Stimulated activated CD4-positive, alpha-beta T cell treated with anti-CD3 and anti-CD28 coated beads, Interleukin-2, amount 100 ng/mL, for 4 hours (primary cell): ENCODE data around the gene CCHCR1.
A peak's percentile ranks its signal among the peaks of the same experiment; 100 is the strongest.
"Not testable (repeated sequence)": the region's sequence is repeated elsewhere in the genome, so short reads cannot be mapped to it uniquely, and the experiment has no call there.

Experiments
- DNase-seq: peaks from one replicate; pipeline ENCODE4 v3.0.0-alpha.2; 2020; ENCODE audit warnings: low read depth

The CCHCR1 gene

GRCh38 chr6:31183859-31184258 is 26.3 kb upstream of the CCHCR1 start:
- not testable (repeated sequence) for DNase-seq

DNA sequence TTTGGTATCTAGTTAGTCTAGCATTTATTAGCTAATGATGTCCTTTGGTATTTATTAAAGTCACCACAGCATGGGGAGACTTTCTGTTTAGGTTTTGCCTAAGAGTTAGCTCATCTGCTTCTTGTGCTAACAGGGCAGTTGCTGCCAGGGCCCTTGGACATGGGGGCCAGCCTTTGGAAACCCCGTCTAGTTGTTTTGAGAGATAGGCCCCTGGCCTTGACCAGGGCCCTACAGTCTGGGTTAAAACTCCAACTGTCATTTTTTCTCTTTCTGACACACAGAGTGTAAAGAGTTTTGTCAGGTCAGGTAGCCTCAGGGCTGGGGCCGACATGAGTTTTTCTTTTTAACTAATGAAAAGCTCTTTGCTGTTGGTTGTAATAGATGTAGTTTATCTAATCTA is 25.7 kb upstream of the CCHCR1 start:
- not testable (repeated sequence) for DNase-seq

DNA sequence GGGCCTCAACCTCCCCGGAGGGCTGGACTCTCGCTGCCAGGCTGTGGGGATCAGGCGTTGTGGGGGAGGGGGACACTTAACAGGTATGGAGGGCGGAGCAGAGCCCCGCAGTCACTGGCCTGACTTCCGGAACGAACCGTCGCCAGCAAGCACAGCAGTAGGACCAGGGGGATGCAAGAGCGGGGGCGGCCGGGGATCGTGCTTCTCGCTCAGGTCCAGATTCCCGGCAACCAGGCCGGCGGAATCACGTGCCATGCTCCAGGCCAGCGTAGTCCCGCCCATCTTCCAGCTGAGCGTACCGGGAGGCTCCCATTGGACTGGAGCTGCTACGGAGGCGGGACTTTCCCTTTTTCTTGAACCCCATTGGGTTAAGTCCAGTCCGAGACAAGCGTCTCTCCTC is 22.9 kb upstream of the CCHCR1 start:
- DNase-seq = peak; percentile 44

- DNase-seq = no peak
These were observed 22.3 kb upstream of the CCHCR1 start for GRCh38 chr6:31179896-31180295.

DNA sequence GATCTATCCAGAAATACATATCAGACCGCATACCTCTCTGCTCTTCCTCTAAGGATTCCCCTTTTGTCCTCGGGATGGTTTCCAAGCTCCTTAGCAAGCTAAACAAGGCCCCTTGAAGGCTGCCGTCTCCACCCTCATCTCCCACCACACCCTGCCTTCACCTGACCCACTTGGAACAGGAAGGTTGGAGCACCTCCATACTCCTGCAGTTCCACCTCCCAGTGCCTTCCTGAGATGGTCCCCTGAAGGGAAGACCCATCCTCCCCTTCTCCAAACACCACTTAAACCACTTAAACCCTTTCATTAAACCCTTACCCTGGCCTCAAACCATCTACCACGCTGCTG is 21.4 kb upstream of the CCHCR1 start:
- no peak for DNase-seq

GRCh38 chr6:31178143-31179041 is 20.8 kb upstream of the CCHCR1 start:
- DNase-seq = no peak

DNA sequence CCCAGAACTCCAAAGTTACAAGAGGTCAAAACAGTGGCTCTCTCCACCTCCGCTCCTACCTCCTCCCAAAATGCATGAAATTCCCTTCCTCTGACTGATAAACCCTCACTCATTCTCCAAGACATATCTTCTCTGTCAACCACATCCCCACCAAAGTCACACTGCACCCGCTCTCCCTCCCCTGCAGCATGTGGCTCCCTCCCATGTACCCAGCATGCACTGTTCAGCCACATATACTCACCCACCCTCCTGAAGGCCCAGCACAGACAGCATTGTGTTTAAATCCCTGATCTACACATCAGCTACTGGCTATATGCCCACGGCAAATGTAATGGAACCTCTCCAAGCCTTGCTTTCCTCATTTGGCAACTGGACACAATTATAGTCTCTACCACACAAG is 18.4 kb upstream of the CCHCR1 start:
- DNase-seq = no peak

GRCh38 chr6:31174378-31174777 is 16.8 kb upstream of the CCHCR1 start:
- DNase-seq = no peak

GRCh38 chr6:31173406-31173805 is 15.8 kb upstream of the CCHCR1 start:
- no peak for DNase-seq

- DNase-seq = no peak
These were observed 15.4 kb upstream of the CCHCR1 start for GRCh38 chr6:31172973-31173384.

DNA sequence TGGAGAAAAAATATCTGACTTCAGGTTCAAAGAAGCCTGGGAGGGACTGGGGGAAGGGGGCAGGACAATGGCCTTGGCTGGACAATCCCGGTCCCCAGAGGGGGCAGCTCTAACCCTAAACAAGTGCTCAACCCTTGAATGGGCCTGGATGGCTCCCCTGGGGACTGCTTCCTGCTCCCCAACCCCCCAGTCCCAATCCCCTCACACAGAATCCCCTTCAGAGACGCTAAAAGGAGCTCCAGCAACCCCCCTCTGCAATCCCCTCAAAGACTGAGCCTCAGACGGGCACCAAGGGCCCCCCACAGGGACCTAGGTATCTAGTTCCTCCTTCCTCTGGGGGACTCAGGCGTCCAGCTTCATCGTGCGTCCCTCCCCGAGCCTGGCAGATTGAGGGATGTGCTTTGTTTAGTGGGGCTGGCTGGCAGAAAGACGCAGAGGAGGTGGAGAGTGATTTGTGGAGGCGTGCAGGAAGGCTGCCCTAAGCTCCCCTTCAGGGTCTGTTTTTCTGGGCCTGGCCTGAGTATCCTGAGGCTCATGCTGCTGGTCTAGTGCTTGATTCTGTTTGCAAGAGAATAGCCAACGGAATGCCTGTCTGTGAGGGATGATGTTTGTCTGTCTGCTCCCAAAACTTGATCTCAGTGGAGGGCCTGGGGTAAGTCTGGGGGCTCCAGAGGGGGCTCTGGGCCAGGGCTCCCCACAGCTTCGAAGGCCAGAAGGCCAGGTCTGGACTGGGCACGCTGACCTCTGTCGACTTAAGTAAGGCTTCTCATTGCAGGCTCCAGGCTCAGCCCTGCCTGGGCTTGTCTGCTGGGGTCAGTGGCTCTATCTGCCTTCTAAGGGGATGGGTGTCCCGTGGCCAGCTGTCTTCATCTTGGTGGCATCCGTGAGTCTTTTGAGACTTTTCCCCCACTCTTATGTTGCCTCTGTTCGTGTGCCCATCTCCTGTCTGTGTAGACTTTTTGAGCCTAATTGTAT is 14.6 kb upstream of the CCHCR1 start:
- no peak for DNase-seq

- DNase-seq = no peak
These were observed 13.5 kb upstream of the CCHCR1 start for GRCh38 chr6:31170987-31171671.

DNA sequence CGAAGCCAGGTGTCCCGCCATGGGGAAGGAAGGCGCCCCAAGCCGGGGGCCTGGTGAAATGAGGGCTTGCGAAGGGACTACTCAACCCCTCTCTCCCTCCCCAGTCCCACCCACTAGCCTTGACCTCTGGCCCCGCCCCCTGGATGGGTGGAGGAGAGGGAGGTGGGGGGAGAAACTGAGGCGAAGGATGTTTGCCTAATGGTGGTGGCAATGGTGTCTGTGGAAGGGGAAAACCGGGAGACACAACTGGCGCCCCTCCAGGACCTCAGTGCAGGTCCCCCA is 12.9 kb upstream of the CCHCR1 start, which contains the start of gene POU5F1:
TSS of gene POU5F1 (minus strand) at position 83 of the 282 bp plus-strand sequence. CDS start at position 21, 62 bp downstream.
- no peak for DNase-seq

- not testable (repeated sequence) for DNase-seq
These were observed 12.4 kb upstream of the CCHCR1 start for GRCh38 chr6:31169858-31170599.

GRCh38 chr6:31169123-31169857 is 11.7 kb upstream of the CCHCR1 start:
- no peak for DNase-seq

- no peak for DNase-seq
These were observed 11.0 kb upstream of the CCHCR1 start for GRCh38 chr6:31168606-31169005.

DNA sequence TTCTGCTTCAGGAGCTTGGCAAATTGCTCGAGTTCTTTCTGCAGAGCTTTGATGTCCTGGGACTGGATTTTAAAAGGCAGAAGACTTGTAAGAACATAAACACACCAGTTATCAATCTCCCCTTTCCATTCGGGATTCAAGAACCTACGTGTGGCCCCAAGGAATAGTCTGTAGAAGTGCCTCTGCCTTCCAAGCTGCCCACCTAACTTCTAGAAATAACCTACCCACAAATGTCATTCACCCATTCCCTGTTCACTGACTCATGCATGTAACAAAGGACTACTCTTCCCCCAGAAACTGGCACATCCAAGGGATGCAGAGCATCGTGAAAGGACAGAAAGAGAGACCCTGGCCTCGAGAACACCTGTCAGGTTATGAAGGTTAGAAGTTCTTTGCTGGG is 8.4 kb upstream of the CCHCR1 start:
- DNase-seq = no peak

GRCh38 chr6:31165064-31165832 is 7.6 kb upstream of the CCHCR1 start:
- DNase-seq = not testable (repeated sequence)

DNA sequence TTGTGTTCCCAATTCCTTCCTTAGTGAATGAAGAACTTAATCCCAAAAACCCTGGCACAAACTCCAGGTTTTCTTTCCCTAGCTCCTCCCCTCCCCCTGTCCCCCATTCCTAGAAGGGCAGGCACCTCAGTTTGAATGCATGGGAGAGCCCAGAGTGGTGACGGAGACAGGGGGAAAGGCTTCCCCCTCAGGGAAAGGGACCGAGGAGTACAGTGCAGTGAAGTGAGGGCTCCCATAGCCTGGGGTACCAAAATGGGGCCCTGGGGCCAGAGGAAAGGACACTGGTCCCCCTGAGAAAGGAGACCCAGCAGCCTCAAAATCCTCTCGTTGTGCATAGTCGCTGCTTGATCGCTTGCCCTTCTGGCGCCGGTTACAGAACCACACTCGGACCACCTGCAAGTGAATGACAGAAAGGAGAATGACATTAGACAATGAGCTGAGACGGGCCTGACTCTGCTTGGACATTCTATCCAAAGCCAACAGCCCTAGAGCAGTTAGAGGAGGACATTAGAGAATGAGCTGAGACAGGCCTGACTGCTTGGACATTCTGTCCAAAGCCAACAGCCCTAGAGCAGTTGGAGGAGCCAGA is 7.0 kb upstream of the CCHCR1 start:
- DNase-seq = not testable (repeated sequence)

DNA sequence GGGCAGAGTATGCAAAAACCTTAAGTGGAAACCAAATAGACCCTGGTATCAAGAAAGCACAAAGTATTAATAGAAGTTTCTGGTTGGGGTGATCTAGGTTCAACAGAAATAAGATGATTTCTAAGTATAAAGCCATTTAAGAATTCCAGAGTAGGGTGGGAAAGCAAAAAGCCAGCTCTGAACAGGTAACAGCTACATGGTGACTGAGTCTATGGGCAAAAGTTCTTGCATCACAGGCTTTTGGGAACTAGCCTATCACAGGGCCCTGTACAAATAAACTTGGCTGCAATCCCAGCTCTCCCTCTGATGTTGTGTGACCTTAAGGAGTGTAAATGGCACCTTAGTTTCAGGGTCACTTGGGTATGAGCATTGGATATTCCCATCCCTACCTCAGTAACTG is 6.3 kb upstream of the CCHCR1 start:
- no peak for DNase-seq
